ENCODE results near the gene PGK2. TPM values are rescaled to one million over a fixed set of nuclear protein-coding genes. Genes with fewer than 3 reads are reported as not detected.

Gene PGK2
- total RNA-seq, 2 experiments from 2014 or later = not detected

DNA sequence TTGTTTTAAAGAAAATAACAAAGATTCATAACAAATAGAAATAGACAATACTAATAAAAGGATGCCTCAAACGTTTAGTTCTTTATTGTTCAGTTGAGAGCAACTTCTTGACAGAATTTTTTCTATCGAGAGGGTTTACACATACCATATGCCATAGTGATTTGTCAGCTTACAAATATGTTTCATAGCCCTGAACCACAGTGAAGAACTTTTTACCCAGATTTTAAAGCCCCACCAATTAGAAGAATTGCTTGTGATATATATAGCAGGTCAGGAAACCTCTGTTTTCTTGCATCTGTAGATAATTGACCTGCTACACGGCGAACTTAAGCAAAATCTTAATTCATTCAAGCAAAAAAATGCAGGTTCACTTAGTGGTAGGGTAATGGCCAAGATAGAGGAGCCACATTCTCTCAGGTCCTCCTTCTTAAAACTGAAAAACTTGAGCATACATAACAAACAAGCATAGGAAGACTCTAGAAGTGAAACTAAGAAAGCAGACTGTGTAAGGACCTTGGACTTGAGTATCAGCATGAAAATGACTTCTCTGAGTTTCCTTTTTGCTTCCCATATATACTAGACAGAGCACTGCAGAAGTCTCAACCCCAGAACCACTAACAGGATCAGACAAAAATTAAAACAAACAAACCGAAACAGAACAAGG, 39.8 kb upstream of the PGK2 start:
- DNase-seq = no peak
- H3K27ac Mint-ChIP-seq = no peak overlapping the region
- no peaks in the 10 kb centered on the region for H3K9me3 ChIP-seq (ENCODE audit: control insufficient read depth in 1 of 2, insufficient read depth in 1 of 2, low read length in 2 of 2)
- H3K9me3 Mint-ChIP-seq = no peaks in the 10 kb centered on the region
- intact Hi-C loops (cut with DNase I, micrococcal nuclease) = no loop called here
- H3K36me3 ChIP-seq (ENCODE audit: insufficient read depth, low read length) = no peaks in the 10 kb centered on the region
- no peak overlapping the region for H3K27ac ChIP-seq (ENCODE audit: low read depth in 1 of 2, low read length in 2 of 2)
- no peaks in the 10 kb centered on the region for H3K36me3 Mint-ChIP-seq (ENCODE audit: low read depth)
- no peak overlapping the region for H3K4me3 Mint-ChIP-seq
- CTCF ChIA-PET = no interaction called here
- no peaks in the 10 kb centered on the region for H3K4me1 Mint-ChIP-seq (ENCODE audit: low read depth)
- no peaks in the 10 kb centered on the region for H3K27me3 Mint-ChIP-seq
- no peak overlapping the region for H3K4me3 ChIP-seq (ENCODE audit: low read length)
- H3K27me3 ChIP-seq (ENCODE audit: control insufficient read depth in 1 of 2, insufficient read depth in 2 of 2, low read length in 2 of 2) = no peaks in the 10 kb centered on the region
- no peak for ATAC-seq (ENCODE audit: poor library complexity)
- TF ChIP-seq, protein P1, sequence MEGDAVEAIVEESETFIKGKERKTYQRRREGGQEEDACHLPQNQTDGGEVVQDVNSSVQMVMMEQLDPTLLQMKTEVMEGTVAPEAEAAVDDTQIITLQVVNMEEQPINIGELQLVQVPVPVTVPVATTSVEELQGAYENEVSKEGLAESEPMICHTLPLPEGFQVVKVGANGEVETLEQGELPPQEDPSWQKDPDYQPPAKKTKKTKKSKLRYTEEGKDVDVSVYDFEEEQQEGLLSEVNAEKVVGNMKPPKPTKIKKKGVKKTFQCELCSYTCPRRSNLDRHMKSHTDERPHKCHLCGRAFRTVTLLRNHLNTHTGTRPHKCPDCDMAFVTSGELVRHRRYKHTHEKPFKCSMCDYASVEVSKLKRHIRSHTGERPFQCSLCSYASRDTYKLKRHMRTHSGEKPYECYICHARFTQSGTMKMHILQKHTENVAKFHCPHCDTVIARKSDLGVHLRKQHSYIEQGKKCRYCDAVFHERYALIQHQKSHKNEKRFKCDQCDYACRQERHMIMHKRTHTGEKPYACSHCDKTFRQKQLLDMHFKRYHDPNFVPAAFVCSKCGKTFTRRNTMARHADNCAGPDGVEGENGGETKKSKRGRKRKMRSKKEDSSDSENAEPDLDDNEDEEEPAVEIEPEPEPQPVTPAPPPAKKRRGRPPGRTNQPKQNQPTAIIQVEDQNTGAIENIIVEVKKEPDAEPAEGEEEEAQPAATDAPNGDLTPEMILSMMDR (IDR thresholded peaks at IDR 0.05) = no peak
- H3K4me1 ChIP-seq (ENCODE audit: insufficient read depth, low read length) = no peaks in the 10 kb centered on the region
- POLR2A ChIA-PET = no interaction called here

DNA sequence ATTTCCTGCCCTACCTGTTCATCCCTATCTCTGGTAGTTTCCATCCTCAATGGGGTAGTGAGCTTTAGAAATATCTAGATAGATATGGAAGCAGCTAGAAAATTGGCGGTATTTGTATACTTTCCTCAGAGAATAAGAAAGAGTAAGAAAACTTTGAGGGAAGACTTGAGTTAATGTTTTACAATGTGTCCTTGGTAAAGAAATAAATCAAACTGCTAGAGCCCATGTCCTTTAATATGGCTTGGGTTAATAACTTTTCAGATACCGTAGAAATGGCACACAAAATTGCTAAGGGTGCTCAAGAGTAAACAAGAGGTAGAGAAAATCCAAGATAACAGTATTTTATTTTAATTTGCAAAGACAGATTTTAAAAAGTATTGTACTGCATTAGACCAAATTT, 28.1 kb upstream of the PGK2 start:
- H3K27me3 ChIP-seq (ENCODE audit: control insufficient read depth in 1 of 2, insufficient read depth in 2 of 2, low read length in 2 of 2) = no peaks in the 10 kb centered on the region
- no peaks in the 10 kb centered on the region for H3K36me3 ChIP-seq (ENCODE audit: insufficient read depth, low read length)
- no peaks in the 10 kb centered on the region for H3K4me1 ChIP-seq (ENCODE audit: insufficient read depth, low read length)
- Mint-ChIP-seq H3K4me3 (no peak overlapping the region), H3K4me1 (ENCODE audit: low read depth) (no peaks in the 10 kb centered on the region), H3K27me3 (no peaks in the 10 kb centered on the region), H3K27ac (no peak overlapping the region), H3K9me3 (no peaks in the 10 kb centered on the region), H3K36me3 (ENCODE audit: low read depth) (no peaks in the 10 kb centered on the region)
- H3K27ac ChIP-seq (ENCODE audit: low read depth in 1 of 2, low read length in 2 of 2) = no peak overlapping the region
- POLR2A ChIA-PET = no interaction called here
- no peak overlapping the region for H3K4me3 ChIP-seq (ENCODE audit: low read length)
- TF ChIP-seq, protein P1 (IDR thresholded peaks at IDR 0.05) = no peak
- H3K9me3 ChIP-seq (ENCODE audit: control insufficient read depth in 1 of 2, insufficient read depth in 1 of 2, low read length in 2 of 2) = no peaks in the 10 kb centered on the region
- DNase-seq (no peak), ATAC-seq (ENCODE audit: poor library complexity) (no peak)
- intact Hi-C loops (cut with DNase I, micrococcal nuclease) = no loop called here
- CTCF ChIA-PET = no interaction called here

DNA sequence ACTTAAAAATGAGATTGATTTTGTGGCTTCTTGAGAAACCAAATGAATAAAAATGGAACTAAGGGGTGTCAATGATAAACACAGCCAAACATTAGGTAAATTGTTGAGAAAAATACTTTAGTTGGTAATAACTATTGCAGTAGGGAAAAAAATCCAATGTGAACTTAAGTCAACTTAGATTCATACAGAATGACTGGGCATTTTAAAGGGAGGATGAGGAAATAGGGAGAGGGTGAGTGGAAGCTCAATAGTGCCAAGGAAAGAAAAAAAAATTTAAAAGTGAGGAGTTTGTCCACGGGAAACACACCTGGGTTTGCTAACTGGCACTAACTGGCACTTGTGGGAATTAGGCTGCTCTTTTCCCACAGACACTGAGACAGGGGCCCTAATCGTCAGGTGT, 26.2 kb upstream of the PGK2 start:
- H3K4me1 Mint-ChIP-seq (ENCODE audit: low read depth) = no peaks in the 10 kb centered on the region
- no peaks in the 10 kb centered on the region for H3K27me3 ChIP-seq (ENCODE audit: control insufficient read depth in 1 of 2, insufficient read depth in 2 of 2, low read length in 2 of 2)
- ChIA-PET POLR2A (no interaction called here), CTCF (no interaction called here)
- H3K4me1 ChIP-seq (ENCODE audit: insufficient read depth, low read length) = no peaks in the 10 kb centered on the region
- TF ChIP-seq, protein P1 (IDR thresholded peaks at IDR 0.05) = no peak
- H3K9me3 Mint-ChIP-seq = no peaks in the 10 kb centered on the region
- intact Hi-C loops (cut with DNase I, micrococcal nuclease) = no loop called here
- no peak for ATAC-seq (ENCODE audit: poor library complexity)
- no peaks in the 10 kb centered on the region for H3K36me3 Mint-ChIP-seq (ENCODE audit: low read depth)
- H3K27ac Mint-ChIP-seq = no peak overlapping the region
- H3K36me3 ChIP-seq (ENCODE audit: insufficient read depth, low read length) = no peaks in the 10 kb centered on the region
- no peak overlapping the region for H3K4me3 Mint-ChIP-seq
- H3K27me3 Mint-ChIP-seq = no peaks in the 10 kb centered on the region
- H3K4me3 ChIP-seq (ENCODE audit: low read length) = no peak overlapping the region
- H3K27ac ChIP-seq (ENCODE audit: low read depth in 1 of 2, low read length in 2 of 2) = no peak overlapping the region
- no peaks in the 10 kb centered on the region for H3K9me3 ChIP-seq (ENCODE audit: control insufficient read depth in 1 of 2, insufficient read depth in 1 of 2, low read length in 2 of 2)
- DNase-seq = no peak
